ENCODE results near the gene PRPF6.

PRPF6 gene

DNA sequence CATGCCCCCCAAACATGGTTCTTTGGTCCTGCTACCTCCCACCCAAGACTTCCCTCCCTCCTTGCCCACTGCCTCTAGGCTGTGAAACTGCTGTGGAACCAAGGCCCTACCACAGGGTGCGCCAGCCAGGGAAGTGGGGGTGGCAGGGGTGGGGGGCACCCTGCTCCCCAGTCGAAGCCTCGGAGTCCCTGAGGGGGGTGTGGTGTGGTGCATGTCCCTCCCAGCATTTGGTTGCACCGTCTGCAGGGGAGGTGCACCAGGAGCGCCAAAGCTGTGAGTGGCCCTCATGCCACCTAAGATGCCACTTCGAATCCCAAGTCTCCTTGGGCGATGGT is 96.6 kb downstream of the PRPF6 start:
- no peak for DNase-seq (ENCODE audit: low read depth in 2 of 2)

DNA sequence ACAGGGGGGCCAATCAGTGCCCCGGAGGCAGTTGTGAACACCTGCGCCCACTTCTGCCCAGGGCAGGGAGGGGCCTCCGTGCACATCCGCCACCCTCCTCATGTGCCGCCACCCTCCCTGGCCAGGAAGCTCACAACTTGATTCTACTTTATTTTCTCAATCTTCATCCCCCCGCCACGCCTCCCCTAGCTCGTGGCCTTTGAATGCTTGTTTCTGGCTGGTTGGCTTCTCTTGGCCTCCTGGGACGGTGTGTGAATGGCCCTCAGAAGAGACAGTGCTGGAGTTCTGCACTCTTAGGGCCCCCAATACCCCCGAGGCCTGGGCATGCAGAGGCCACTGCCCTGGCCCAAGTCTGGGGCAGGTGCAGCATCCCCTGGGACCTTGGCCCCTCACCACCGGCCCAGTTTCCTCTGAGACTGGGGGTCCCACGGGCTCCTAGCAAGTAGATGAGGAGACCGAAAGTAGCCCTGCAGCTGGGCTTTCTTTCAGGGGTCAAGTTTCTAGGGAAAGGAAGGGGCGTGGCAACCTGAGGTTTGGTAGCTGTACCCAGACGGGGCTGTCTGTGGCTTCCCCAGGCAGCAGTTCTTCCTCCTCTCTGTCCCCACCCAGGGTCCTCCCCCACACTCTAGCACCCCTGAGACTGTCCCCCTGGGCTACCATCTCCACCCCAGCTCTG is 97.1 kb downstream of the PRPF6 start:
- no peak for DNase-seq (ENCODE audit: low read depth in 2 of 2)

DNA sequence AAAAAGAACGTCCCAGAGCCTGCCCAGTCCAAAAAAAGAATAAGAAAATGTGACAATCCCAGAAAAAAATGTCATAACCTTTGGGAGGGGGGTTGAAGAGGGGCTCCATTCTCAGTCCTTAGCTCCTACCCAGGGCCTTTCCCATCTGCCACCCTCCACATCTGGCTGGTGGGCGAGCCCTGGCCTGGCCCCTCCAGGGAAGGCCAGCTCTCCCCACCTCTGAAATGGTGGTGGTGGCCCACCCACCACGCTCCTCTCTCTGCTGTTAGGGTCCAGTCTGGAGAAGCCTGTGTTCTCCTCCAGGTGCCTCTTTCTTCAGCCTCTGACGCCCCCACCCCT is 98.0 kb downstream of the PRPF6 start:
- DNase-seq (ENCODE audit: low read depth in 2 of 2): no peak

DNA sequence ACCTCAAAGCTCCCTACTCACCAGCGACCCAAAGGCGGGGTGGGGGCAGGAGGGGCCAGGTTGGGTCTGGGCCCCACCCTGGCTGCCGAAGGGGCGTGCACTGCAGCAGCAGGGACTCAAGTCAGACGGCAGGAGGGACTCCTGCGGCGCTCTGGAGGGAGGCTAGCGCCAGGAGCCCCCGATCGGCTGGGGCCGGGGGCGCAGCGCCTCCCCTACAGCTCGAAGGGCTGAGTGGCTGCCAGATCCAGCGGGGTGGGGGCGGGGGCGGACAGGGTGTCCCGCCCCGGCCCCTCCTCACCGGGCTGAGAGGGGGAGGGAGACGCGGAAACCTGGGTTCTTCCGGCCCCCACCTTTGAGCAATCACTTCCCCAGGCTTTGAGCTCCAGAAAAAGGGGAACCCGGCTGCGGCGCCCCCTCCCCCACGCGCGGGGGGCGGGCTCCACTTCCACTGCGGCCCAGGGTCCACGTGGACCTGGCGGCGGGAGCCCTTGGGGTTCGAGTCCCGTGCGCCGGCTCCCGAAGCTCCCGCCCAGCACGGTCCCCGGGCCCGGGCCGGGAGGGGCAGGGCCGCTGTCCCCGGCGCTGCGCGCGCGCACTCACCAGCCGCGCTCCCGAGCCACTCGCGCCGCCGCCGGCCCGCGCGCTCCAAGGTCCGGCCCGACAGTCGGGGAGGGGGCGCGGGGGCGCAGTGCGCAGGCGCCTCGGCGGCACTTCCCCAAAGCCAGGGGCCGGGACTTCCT is 98.5 kb downstream of the PRPF6 start, which contains the start of gene RGS19:
RGS19 (minus strand) TSS at position 246 of the 740 bp plus-strand sequence. CDS start 2,632 bp downstream, outside the sequence.
- DNase-seq (ENCODE audit: low read depth in 2 of 2): peak in 1 of 2 donors; percentile 36

DNA sequence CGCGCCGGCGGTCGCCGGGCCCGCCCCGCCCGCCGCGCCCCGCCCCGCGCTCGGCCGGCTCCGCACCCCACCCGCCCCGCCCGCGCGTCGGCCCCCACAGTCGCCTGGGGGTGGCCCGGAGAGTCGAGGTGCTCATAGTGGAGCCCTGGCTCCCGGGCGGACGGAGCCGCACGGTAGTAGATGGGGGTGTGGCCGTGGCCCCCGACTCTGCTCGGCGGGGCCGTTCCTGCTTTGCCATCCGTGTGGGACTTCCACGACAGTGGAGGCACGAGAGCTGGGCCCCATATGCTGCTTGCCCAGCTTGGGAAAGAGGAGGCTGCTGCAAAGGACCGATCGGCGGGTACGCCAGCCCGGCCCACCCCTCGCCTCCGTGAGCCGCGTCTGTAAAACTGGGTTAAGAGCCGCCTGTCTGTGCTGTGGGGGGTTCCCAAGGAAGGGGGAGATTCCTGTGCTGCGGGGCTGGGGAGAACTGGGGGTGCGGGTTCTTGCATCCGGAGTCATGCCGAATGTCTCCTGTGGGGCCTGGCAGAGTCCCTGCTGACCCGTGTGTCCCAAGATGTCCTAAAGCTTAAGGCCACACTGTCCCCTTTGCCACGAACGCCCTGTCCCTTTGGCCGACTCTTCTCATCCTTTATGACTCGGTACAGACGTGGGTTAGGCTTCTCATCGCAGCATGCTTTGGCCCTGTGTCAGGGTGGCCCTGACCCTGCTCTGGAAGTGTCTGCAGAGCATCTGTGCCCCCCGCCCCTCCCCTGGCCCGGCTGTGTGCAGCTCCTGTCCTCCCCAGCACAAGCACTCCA is 99.3 kb downstream of the PRPF6 start, which contains the start of gene OPRL1:
OPRL1 (plus strand) TSS at position 70 of the 800 bp plus-strand sequence. CDS start 12,639 bp downstream, outside the sequence.
- peak in 1 of 2 donors; percentile 49 for DNase-seq (ENCODE audit: low read depth in 2 of 2)

DNA sequence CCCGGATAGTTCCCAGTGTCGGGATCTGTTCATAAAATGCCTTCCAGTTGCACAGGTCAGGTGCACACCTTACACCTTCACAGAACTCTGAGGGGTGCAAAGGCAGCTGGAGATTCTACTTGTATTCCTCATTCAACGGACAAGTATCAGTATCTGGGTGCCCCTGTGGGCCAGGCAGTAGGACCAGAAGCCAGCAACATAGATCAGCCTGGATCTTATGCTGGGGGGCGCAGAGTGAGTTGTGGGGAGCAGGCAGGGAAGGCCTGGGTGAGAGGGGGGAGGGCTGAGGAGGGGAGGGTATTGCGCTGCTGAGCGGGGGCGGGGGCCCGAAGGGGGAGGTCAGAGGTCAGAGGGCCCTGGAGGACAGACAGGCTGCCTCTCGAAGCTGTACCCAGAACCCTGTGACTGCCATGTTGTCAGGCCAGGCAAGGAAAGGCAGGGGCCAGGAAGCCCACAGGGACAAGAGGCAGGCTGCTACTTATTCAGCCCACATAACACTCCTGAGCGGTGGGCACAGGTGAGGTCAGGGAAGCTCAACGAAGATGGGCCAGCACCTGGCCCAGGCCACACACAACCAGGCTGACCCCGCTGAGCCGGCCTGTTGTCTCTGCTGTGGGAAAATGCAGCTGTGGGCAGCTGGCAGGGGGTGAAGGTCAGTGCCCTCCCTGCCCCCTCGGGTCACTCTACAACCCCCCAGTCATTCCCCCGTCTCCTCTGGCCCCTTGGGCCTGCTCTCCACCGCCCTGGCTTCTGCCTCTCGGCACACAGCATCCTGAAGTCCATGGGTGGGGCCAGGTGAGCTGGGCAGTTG is 100.1 kb downstream of the PRPF6 start:
- no peak for DNase-seq (ENCODE audit: low read depth in 2 of 2)

DNA sequence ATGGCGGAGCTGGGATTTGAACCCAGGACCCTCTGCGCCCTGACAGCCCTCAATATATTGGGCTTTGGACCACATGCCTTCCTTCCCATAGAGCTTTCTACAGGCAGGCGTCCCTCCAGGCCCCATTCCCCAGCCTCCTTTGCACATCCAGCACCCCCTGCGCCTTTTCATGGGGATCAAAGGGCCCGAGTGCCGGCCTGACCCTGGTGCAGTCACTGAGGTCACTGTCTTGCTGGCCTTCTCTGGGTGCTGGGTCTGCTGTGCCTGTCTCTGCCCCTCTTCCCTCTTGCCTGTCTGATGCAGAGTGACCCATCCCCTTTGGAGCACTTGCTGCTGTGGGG is 100.7 kb downstream of the PRPF6 start:
- no peak for DNase-seq (ENCODE audit: low read depth in 2 of 2)

DNA sequence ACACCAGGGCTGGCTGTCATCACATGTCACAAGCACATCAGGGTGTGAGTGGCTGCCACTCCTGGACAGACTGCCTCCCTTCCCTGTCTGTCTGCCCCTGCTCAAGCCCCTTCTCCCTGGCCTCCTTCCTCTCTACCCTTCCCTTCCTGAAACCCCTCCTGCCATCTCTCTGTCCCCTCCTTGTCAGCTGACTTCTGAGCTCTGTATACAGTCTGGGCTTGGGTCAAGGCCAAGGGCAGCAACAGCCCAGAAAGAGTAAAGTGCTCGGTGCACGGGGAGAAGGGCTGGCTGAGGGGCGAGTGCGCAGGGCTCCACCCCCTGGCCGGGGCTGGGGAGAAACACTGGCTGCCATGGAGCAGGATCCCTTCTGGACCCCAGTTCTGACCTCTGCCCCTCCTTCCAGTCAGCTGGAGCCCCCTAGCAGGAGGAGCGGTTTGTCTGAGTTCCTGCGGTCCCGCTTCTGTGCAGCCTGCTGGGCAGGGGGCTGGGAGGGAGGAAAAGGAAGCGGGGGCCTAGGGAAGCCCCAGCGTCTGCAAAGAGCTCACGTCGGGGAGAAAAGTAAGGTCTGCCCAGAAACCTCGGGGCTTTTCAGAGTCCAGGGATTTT is 101.3 kb downstream of the PRPF6 start:
- DNase-seq (ENCODE audit: low read depth in 2 of 2): no peak

Measured in stimulated activated CD8-positive, alpha-beta memory T cell treated with anti-CD3 and anti-CD28 coated beads, Interleukin-15, amount 100 ng/mL, for 4 hours (primary cell).